Kidney (tissue), 14 donors: ENCODE measurements around the gene NRXN3. TPM values are rescaled to one million over a fixed set of nuclear protein-coding genes. Genes with fewer than 3 reads are reported as not detected.

ENCODE experiments used
- DNase-seq, 5 donors: peaks; one replicate each; pipeline ENCODE4 v3.0.0-alpha.2; 2013 to 2020
- FAIRE-seq: peaks from 2 replicates; lab custom pipeline; 2012; peaks lifted over from hg19 to GRCh38; lab: Jason Lieb, UNC
- H3K27ac ChIP-seq, 2 donors: one replicate each; pipeline ENCODE4 v1.7.0; 2013; ENCODE audit warnings: low read depth in 2 of 2, low read length in 2 of 2, inconsistent platforms in 1 of 2
- H3K27me3 ChIP-seq: one replicate; pipeline ENCODE4 v1.7.1; 2013; ENCODE audit warnings: low read length, inconsistent platforms; ENCODE audit not compliant: control insufficient read depth, insufficient read depth
- H3K36me3 ChIP-seq, 3 donors: one replicate each; pipeline versions ENCODE4 v1.7.0 to v1.7.1; 2013; ENCODE audit warnings: low read length in 3 of 3, control low read depth in 1 of 3, inconsistent platforms in 1 of 3; ENCODE audit not compliant: insufficient read depth in 3 of 3, control insufficient read depth in 2 of 3
- H3K4me1 ChIP-seq, 3 donors: one replicate each; pipeline versions ENCODE4 v1.7.0 to v1.7.1; 2013; ENCODE audit warnings: low read length in 3 of 3, inconsistent platforms in 1 of 3, low read depth in 1 of 3; ENCODE audit not compliant: control insufficient read depth in 2 of 3, insufficient read depth in 2 of 3
- H3K4me3 ChIP-seq, 3 donors: one replicate each; pipeline versions ENCODE4 v1.7.0 to v1.8.1; 2013; ENCODE audit warnings: low read length in 3 of 3, control low read depth in 1 of 3, inconsistent platforms in 1 of 3
- H3K9ac ChIP-seq, 3 donors: one replicate each; pipeline versions ENCODE4 v1.7.0 to v1.7.1; 2013; ENCODE audit warnings: low read length in 3 of 3, control low read depth in 1 of 3, inconsistent platforms in 1 of 3
- H3K9me3 ChIP-seq, 3 donors: one replicate each; pipeline versions ENCODE4 v1.7.0 to v1.7.1; 2013; ENCODE audit warnings: low read length in 3 of 3, control low read depth in 1 of 3, inconsistent platforms in 1 of 3; ENCODE audit not compliant: control insufficient read depth in 2 of 3, insufficient read depth in 1 of 3
- CTCF ChIP-seq: IDR thresholded peaks from 3 replicates; pipeline ENCODE4 v1.5.1; 2012; ENCODE audit warnings: mild to moderate bottlenecking, moderate library complexity, borderline replicate concordance; ENCODE audit not compliant: insufficient read depth; ENCODE audit errors: extremely low read depth
- intact Hi-C: fragments of 100-400 bp; cut with DNase I; formaldehyde crosslinking; loops from one replicate; pipeline ENCODE4 v1.11.1; 2022
- polyA plus RNA-seq: library from polyadenylated mRNA; stranded (reverse); fragments of 350-450 nt; fragmentation: Illumina TruSeq; extraction: RNeasy Lipid Tissue Mini Kit (QIAGEN cat#74804); gene quantifications from one replicate; pipeline ENCODE4 v1.2.3, GENCODE V29; 2014; ENCODE audit warnings: low read depth, low replicate concordance; ENCODE audit not compliant: insufficient read depth
- total RNA-seq: library from RNA; stranded (reverse); fragmentation: NEBNext Ultra II Directional; extraction: Animal tissue kit (Norgen Biotek cat#: 25700); gene quantifications from one replicate; pipeline ENCODE4 v1.2.1, GENCODE V29; 2021
- donor health status: control.
- donor health status: control.
- donor health status: control.
- donor health status: control.
- donor health status: control.
- donor health status: DM: yes; HTN: yes; CAD: no.
- donor health status: Normal renal cell carcinoma (clear cell type).

Gene NRXN3
- total and polyA plus RNA-seq, 2 donors from 2014 or later, result 1.5 to 2.4 TPM

GRCh38 chr14:79721399-79722084 is 1551.4 kb downstream of the NRXN3 start:
- TF ChIP-seq CTCF, result no peak
- no peak overlapping the region for H3K4me3 ChIP-seq
- no peaks in the 10 kb centered on the region for H3K27me3 ChIP-seq
- FAIRE-seq, result no peak
- no peaks in the 10 kb centered on the region for H3K36me3 ChIP-seq
- H3K9me3 ChIP-seq, result no peaks in the 10 kb centered on the region
- no peak overlapping the region for H3K27ac ChIP-seq
- intact Hi-C loops, result no loop called here
- no peak overlapping the region for H3K9ac ChIP-seq
- H3K4me1 ChIP-seq, result no peaks in the 10 kb centered on the region
- no peak for DNase-seq

- no peaks in the 10 kb centered on the region for H3K27me3 ChIP-seq
- H3K4me3 ChIP-seq, result no peak overlapping the region
- no peaks in the 10 kb centered on the region for H3K9me3 ChIP-seq
- no peak for TF ChIP-seq CTCF
- H3K27ac ChIP-seq, result no peak overlapping the region
- no peaks in the 10 kb centered on the region for H3K4me1 ChIP-seq
- no peak overlapping the region for H3K9ac ChIP-seq
- FAIRE-seq (no peak), DNase-seq (no peak)
- intact Hi-C loops, result no loop called here
- H3K36me3 ChIP-seq, result no peaks in the 10 kb centered on the region
These were observed 1555.0 kb downstream of the NRXN3 start for GRCh38 chr14:79724934-79725717.

GRCh38 chr14:79727900-79728299 is 1557.7 kb downstream of the NRXN3 start:
- Histone ChIP-seq H3K27ac (no peak overlapping the region), H3K4me3 (no peak overlapping the region), H3K9me3 (no peaks in the 10 kb centered on the region), H3K27me3 (no peaks in the 10 kb centered on the region), H3K9ac (no peak overlapping the region), H3K36me3 (no peaks in the 10 kb centered on the region), H3K4me1 (no peaks in the 10 kb centered on the region)
- FAIRE-seq (no peak), DNase-seq (peak in 2 of 5 donors; percentile 31 to 34)
- no peak for TF ChIP-seq CTCF
- intact Hi-C loops, result no loop called here
